Stimulated activated CD4-positive, alpha-beta T cell treated with anti-CD3 and anti-CD28 coated beads, TNF-alpha, amount 100 ng/mL, for 4 hours (primary cell): Measurements from ENCODE around the gene CEP78.
"Not testable (repeated sequence)": the region's sequence is repeated elsewhere in the genome, so short reads cannot be mapped to it uniquely, and the experiment has no call there.

Experiments
- DNase-seq, 3 experiments: peaks; one replicate each; pipeline ENCODE4 v3.0.0-alpha.2; 2020; ENCODE audit warnings: low read depth in 3 of 3

Gene CEP78

DNA sequence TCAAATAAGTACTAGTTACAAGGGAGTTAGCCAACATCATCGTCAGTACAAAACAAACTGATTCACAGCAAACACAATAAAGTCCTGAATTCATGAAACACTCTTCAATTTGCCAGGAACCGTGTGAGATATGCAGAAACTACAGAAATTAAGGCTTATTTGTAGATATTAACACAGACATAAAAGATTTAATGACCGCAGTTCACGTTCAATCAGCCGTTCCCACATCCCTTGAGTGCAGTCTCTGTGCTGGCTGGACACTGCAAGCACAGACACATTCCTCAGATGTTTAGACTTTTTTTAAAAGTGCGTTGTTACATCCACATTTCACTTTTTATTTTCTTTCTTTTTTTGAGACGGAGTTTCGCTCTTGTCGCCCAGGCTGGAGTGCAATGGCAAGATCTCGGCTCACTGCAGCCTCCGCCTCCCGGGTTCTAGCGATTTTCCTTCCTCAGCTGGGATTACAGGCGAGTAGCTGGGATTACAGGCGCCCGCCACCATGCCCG is 566 bp upstream of the CEP78 start:
- no peak for DNase-seq

DNA sequence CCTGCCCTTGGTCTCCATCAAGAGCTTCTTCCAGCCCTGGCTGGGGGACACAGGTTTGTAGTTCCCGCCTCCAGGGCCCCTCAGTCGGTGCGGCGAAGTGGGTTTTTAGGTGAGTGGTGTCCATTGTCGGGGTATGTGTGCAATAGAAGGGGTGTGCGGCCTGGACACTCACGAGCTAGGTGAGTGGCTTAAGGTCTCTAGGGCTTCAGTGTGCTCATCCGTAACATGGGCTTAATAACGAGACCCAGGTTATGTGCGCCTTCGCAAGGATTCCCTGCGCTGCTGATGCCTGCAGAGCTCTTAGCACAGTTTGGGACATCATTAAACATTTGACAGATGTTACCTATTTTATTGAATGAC is 656 bp downstream of the CEP78 start:
- no peak for DNase-seq

DNA sequence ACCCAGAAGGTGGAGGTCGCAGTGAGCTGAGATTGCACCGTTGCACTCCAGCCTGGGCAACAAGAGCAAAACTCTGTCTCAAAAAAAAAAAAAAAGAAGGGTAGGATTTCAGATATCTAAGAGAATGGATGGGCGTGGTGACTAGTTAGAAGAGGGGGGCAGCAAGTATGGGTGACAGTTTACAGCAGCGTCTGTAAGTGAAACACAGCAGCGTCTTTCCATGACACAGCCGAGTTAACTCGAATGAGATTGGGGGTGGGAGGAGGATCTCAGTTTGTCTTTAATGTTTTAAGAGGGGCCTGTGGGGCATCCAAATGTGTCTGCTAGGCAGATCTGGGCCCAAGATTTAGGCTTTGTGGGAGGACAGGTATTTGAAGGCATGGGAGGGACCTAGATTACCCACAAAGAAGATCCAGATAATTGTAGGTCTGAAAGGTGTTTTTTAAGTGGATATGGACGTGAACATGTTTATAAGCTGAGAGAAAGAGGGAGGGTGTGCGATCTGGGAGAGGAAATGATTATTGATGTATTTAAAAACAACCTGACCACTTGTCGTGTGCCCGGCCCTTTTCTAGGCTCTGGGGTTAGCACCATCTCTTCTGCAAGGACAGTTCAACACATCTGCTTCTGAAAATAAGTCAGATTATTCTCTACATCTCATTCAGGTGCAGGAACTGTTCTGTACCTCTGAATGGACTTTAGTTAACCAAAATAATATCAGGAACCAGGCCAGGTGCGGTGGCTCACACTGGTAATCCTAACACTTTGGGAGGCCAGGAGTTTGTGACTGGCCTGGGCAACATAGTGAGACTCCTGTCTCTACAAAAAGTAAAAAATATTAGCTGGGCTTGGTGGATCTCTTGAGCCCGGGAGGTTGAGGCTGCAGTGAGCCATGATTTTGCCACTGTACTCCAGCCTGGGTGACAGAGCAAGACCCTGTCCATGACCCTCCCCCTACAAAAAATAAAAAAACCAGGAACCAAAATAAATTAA is 2.5 kb downstream of the CEP78 start:
- DNase-seq, result no peak

DNA sequence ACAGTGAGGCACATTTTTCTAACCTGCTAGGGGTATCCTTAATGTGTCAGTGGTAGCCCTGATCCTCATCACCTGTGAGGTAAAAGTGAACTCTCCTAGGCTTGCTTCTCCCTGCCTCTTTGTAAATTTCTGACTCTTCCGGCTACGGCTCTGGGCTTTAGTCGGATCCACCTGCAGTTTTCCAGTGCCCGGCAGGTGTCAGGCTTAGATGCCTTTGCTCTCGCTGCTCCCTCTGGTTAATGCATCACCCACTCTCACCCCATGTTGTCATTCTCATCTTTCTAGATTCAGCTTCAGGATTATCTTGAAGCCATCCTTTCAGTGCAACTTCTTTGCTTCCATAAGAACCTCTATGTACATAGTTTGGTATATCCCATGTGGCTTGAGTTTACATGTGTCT is 3.6 kb downstream of the CEP78 start:
- no peak for DNase-seq

DNA sequence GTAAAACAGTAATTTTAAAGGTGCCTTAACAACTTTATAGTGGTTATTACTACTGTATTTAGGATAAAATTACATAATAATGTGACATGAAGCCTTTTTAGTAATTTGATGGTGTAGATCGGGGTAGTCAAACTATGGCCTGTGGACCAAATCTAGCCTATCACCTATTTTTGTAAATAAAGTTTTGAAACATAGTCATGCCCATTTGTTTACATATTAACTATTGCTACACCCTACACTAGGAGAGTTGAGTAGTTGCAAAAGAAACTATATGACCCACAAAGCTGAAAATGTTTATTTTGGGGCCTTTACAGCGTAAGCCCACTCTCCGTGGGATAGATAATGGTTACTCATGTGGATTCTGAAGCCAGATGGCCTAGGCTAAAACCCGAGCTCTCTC is 6.2 kb downstream of the CEP78 start:
- DNase-seq, result no peak

DNA sequence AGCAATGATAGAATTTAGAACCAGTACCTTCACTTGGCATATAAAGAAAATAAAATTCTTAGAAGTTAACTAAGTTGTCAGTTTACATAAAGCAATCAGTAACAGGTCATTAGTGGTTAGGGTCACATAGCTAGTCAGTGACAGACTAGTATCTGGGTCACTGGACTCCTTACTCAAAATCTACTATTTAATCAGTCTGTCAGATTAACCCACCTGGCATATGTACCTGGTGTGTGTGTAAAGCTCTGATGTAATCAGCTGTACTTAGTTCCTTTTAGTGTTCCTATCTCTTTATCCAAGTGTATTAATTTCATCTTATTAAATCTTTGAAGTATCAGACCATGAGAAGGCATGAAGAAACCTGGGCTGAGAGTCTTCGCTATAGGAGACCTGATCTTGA is 7.3 kb downstream of the CEP78 start:
- DNase-seq, result no peak

DNA sequence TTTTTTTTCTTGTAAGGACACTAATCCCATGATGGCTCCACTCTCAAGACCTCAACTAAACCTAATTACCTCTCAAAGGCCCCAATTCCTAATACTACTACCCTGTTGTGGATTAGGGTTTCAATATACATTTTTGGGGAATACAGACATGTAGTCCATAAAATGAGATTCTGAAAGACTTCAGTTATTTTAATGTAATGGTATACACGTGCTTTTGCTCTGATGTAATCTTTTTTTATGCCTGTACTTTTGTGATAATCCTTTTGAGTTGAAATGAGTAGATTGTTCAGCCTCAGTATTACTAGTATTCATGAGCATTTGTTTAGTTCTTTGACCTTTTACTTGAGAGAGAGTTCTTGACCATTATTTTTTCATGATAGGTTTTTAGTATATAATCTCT is 9.5 kb downstream of the CEP78 start:
- DNase-seq, result no peak

DNA sequence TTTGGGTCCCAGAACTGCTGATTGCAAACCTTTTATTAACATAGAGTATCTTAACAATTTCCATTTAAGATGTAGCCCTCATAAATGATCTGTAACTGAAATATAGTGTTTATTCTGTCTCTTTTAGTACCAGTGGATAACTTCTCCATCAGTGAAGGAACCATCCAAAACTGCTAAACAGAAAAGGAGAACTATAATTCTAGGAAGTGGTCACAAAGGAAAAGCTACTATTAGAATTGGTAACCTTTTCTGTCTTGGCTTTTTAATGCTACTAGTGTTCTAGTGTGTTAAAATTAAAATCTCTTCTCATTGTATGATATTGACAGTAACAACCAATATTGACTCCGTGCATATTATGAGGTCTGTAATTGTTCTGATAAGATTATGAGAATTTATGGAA is 12.8 kb downstream of the CEP78 start:
- DNase-seq, result no peak

DNA sequence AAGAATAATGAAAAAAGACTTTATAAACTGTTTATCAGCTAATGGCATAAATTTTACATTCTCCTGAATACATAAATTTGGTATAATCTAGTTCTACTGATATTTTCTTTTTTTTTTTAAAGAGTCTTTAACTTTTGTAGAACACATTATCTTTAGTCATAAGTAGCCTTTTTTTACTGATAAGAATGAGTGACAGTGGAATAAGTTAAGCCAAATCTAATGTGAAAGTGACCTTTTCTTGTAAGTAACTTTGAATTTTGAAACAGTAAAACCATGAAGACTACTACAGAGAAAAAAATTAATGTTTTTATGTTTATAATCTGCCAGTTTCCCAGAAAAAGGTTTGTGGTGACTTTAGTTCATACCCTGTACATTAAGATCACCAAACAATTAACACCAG is 13.7 kb downstream of the CEP78 start:
- no peak for DNase-seq

DNA sequence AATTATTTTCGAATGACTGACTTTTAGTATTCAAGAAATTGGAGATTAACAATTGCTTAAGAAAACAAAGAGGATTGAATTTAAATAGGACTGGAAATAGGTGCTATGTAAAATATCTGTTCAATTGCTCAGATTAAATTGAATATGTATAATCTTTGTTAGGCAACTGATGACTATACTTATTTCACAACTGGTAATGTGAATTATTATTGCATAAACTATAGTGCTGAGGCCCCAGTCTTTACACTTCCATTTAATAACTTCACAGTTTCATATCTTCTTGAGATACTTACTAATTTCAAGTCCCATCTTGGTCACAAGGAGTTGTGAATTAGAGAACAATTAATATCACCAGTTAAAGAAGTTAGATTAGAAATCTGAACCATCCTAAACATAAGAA is 16.7 kb downstream of the CEP78 start:
- no peak for DNase-seq

DNA sequence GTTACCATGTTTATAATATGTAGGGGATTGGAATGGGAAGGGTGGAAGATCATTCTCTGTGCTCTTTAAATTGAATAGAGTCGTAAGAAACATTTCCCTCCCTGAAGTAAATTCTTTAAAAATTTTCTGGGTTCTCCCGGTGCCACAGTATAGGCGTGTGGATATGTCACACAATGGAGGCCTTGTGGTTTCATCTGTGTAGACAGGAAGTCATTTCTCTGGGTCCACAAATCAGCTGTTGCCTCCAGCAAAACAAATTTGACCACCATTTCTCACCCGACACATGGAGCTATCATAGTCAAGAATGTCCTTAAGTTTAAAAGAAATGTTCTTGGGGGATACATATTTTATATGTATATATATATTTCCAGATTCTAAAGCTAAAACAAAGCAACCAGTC is 17.4 kb downstream of the CEP78 start:
- DNase-seq, result no peak

DNA sequence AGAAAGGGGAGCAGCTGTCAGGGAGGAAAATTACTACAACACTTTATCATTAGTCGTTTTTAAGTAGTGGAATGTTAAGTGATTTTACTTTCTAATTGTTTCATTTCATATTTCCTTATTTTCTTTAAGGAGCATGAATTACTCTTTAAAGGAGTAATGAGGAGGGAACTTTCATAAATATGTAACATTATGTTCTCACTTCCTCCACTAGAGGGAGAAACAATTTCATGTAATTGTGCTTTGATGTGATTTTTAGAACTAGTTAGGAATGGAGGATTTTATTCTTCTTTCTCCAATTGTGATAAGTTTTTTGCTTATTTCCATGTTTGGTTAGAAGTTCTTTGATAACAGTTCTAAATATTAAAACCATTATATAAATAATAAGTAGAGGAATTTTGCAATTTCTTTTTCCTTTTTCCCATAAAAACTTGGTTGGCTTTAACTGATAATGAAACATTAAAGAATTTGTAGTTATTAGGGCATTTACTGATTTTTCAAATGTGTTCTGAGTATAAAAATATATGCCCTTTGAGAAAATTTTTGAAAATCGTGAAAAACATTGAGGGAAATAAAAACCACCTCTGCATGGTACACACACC is 25.6 kb downstream of the CEP78 start:
- DNase-seq, result no peak

DNA sequence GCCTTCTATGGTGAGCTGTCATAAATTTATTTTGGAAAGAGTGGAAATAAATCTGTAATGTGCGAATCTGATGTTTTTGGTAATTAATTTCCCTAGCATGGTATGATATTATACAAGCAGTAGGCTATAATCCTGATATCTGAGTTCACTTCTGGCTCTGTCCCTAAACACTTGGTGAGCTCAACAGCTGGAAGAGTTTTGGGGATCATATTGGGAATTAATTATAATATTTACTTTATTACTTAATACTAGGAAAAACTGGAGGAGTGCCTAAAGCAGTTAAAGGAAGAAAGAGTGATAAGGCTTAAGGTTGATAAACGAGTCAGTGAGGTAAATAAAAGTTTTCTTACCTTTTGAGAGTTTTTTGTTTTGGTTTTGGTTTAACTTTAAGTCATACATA is 26.8 kb downstream of the CEP78 start:
- no peak for DNase-seq

DNA sequence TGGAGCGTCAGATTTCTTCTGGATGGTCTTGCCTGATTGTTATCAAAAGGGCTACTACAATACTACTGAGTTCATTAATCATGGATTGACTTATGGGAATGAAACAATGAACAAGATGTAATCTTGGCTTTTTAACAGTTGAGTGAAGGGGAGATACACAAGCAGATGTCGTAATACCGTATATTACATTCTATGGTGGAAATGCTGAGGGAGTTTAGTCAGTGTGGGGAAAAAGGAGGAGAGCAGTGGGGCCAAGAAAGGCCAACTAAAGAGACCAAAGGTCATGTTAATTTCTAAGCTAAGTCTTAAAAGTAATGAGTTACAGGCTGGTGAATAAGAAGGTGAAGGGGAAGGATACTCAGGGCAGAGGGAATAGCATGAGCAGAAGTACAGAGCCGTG is 32.0 kb downstream of the CEP78 start:
- no peak for DNase-seq

DNA sequence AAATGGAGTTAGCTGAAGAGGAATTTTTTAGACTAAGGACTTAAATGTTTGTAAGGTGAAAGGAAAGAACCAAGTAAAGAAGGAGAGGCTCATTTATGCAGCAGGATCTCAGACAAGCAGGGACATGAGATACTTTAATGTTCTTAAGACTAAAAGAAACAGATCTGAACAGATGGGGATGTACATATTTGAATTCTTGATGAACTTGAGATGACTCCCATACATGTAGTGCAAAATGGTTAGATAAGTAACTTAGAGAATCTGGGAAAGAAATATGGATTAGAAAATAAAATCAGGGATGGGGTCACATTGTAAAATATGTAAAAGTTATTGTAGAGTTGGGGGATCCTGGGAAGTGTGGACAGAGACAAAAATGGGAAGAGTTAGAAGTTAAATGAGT is 33.9 kb downstream of the CEP78 start:
- DNase-seq, result no peak

DNA sequence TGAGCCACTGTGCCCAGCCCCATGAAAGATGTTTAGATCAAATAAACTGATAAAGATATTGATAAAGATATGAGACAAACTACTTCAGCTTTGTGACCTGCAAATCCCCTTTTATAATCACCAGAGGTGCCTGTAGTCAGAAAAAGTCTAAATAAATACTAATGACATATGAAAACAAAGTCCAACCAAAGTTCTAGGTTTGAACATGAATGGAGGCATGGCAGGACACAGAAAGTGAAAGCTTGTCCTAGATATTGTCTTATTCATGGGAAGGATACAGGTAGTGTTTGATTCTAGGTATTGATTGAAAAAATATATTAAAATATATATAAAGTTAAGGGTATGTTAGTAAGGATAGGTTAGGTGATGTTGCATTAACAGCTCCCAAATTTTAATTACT is 36.4 kb downstream of the CEP78 start:
- no peak for DNase-seq

DNA sequence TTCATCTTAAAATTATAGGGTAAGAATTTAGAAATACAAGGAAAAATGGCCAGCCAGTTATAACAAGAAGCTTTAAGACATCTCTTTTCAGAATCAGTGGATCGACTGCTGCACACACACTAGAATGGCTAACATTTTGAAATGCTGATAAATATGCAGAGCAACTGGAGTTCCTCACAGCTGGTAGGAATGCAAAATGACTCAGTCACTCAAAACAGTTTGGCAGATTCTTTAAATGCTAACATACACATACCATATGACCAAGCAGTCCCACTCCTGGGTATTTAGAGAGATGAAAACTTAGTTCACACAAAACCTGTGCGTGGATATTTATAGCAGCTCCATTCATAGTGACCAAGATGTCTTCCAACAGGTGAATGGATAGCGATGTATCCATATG is 37.9 kb downstream of the CEP78 start:
- no peak for DNase-seq

DNA sequence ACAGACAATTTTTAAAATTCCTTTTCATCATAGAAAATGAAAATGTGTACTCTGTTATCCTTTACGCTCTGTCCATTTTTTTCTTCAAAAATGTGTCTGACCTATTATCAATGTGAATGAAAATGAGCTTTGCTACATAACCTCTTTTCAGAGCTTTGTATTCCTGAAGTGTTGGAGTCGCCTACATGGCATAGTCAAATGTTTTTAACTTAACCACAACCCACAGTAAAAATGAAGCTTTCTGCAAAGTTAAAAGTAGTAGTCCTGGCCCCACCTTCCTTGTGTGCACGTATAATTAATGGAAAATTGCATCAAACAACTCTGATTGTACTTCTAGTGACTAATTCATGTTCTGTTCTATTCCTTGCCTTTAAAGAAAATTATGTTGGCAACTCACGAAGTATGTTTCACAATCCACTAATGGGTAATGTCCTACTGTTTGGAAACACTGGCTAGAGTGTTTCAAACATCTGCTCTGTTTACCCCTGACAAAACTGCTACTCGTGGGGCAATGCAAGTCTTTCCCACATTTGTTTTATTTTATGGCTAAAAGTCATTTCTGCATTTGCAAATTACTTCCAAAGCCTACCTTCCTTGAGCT is 42.4 kb downstream of the CEP78 start:
- DNase-seq, result no peak

DNA sequence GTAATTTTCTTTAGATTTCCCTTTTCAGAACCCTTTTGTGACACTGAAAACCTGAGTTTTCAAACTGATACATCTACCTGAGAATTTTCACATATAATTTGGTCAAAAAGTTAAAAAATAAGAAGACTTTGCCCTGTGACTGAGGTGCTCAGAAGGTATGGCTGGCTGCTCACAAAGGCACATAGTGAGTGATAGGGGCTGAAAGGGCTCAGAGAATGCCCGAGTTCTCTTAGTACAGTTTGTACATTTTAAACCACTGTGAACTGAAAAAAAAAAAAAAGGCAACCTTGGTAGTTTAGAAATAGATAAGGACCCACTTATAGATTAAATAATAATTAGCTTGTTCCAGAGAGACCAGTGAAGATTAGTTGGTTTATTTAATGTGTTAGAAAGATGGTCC is 42.9 kb downstream of the CEP78 start:
- no peak for DNase-seq

DNA sequence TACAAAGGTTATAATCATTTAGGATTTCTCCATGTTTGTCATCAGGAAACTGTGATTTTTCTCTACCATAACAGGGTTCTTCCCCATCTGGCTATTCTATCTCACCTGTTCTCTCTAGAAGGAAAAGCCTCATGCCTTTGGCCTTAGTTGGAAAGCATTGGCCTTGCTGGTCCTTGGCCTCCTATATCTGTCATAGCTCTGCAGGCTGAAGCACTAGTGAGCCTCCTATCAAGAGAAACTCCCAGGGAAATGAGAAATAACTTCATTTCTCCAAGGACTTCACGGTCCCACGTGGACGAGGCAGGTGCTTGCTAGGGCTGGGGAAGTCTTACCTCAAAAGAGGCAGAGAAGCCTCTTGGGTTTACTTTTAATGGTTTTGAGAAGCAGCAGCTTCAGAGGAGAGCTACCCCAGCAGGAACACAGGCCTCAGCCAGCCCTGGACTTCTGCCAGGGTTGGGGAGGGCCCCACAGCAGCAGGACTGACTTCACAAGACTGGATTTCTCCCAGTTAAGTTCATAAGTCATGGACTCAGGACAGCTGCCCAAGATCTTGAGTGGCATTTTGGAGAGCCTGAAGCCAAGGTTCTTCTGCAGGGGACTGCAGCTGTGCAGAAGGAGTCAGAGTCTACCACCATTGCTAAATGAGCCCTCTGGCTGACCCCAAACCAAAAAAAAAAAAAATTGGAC is 45.2 kb downstream of the CEP78 start:
- DNase-seq, result no peak

DNA sequence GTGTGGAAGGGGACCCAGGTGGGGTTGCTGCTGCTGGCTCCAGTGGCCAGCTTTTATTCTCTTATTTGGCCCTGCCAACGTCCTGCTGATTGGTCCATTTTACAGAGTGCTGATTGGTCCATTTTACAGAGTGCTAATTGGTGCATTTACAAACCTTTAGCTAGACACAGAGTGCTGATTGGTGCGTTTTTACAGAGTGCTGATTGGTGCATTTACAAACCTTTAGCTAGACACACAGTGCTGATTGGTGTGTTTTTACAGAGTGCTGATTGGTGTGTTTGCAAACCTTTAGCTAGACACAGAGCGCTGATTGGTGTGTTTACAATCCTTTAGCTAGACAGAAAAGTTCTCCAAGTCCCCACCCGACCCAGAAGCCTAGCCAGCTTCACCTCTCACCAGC is 48.3 kb downstream of the CEP78 start:
- DNase-seq, result not testable (repeated sequence)

DNA sequence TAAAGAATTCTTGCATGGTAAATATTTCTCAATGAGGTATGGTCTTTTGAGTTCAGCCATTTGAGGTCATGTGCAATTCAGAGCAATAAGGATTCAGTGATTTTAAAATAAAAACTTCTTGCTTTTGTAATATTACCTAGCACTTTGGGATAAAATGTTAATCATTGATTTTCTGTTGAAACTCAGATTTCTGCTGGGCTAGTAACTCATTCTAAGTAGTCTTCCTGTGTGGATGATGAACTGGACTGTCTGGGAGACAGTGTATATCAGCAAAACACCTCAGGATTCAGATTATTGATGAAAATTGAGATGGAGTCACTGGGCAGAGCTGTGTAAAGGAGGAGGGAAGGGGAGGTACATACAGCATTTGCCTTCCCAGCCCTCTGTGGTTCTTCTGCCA is 50.2 kb downstream of the CEP78 start:
- no peak for DNase-seq
